GM18909 (cell line): ENCODE data around the gene MOCS3.

Source experiments
- ATAC-seq: cut with Tn5 transposase; IDR thresholded peaks from one replicate; pipeline ENCODE4 v1.9.1; 2021; ENCODE audit warnings: mild to moderate bottlenecking; ENCODE audit not compliant: unreplicated experiment, poor library complexity

The MOCS3 gene

GRCh38 chr20:51008718-51009117, 50.1 kb downstream of the MOCS3 start:
- ATAC-seq: no peak

GRCh38 chr20:51009303-51010042, 50.9 kb downstream of the MOCS3 start:
- no peak for ATAC-seq

- no peak for ATAC-seq
Measured at GRCh38 chr20:51010043-51010365, 51.4 kb downstream of the MOCS3 start.

- ATAC-seq: no peak
Measured at GRCh38 chr20:51010932-51011331, 52.3 kb downstream of the MOCS3 start.

GRCh38 chr20:51011479-51011878, 52.9 kb downstream of the MOCS3 start:
- ATAC-seq: no peak

- no peak for ATAC-seq
Measured at GRCh38 chr20:51012357-51012756, 53.7 kb downstream of the MOCS3 start.
